ENCODE measurements around the gene RABL6.
A peak's percentile ranks its signal among the peaks of the same experiment; 100 is the strongest.

Gene RABL6

GRCh38 chr9:136853596-136854112 is 45.9 kb downstream of the RABL6 start:
- Histone ChIP-seq H3K27me3 (no peaks in the 10 kb centered on the region), H3K4me1 (peaks cover 0 to 33% (median 14%) of the 10 kb centered on the region in 4 donors), H3K9me3 (no peaks in the 10 kb centered on the region), H3K36me3 (peaks cover 0 to 17% (median 10%) of the 10 kb centered on the region in 3 donors), H3K4me3 (no peak overlapping the region), H3K27ac (no peak overlapping the region)
- no peak for TF ChIP-seq CTCF (IDR thresholded peaks at IDR 0.05)
- peak in 1 of 2 donors; percentile 59 for DNase-seq
- intact Hi-C loops (cut with DNase I; ENCODE audit: low total_unique reads) = no loop called here

- no peaks in the 10 kb centered on the region for H3K9me3 ChIP-seq
- H3K4me1 ChIP-seq = peaks cover 0 to 39% (median 20%) of the 10 kb centered on the region in 4 donors
- DNase-seq = peak in 1 of 2 donors; percentile 68
Measured at GRCh38 chr9:136854113-136854841, 46.5 kb downstream of the RABL6 start.

GRCh38 chr9:136854842-136855460 is 47.2 kb downstream of the RABL6 start:
- no peak overlapping the region for H3K4me3 ChIP-seq
- H3K9me3 ChIP-seq = no peaks in the 10 kb centered on the region
- no peak for TF ChIP-seq CTCF (IDR thresholded peaks at IDR 0.05)
- H3K27me3 ChIP-seq = no peaks in the 10 kb centered on the region
- H3K4me1 ChIP-seq = peaks cover 0 to 42% (median 24%) of the 10 kb centered on the region in 4 donors
- intact Hi-C loops (cut with DNase I; ENCODE audit: low total_unique reads) = no loop called here
- H3K36me3 ChIP-seq = peaks cover 0 to 17% (median 10%) of the 10 kb centered on the region in 3 donors
- H3K27ac ChIP-seq = no peak overlapping the region
- peak in 1 of 2 donors; percentile 63 for DNase-seq

More at GRCh38 chr9:136854113-136854841, 46.5 kb downstream of the RABL6 start:
- Histone ChIP-seq H3K4me3 (no peak overlapping the region), H3K27ac (no peak overlapping the region), H3K36me3 (peaks cover 0 to 17% (median 10%) of the 10 kb centered on the region in 3 donors), H3K27me3 (no peaks in the 10 kb centered on the region)
- intact Hi-C loops (cut with DNase I; ENCODE audit: low total_unique reads) = no loop called here
- TF ChIP-seq CTCF (IDR thresholded peaks at IDR 0.05) = no peak

GRCh38 chr9:136855461-136856078 is 47.8 kb downstream of the RABL6 start:
- no peaks in the 10 kb centered on the region for H3K9me3 ChIP-seq
- H3K4me1 ChIP-seq = peaks cover 0 to 37% (median 20%) of the 10 kb centered on the region in 4 donors
- H3K4me3 ChIP-seq = no peak overlapping the region
- peak in 1 of 2 donors; percentile 63 for DNase-seq
- H3K36me3 ChIP-seq = peaks cover 0 to 19% (median 10%) of the 10 kb centered on the region in 3 donors
- intact Hi-C loops (cut with DNase I; ENCODE audit: low total_unique reads) = no loop called here
- no peak overlapping the region for H3K27ac ChIP-seq
- no peaks in the 10 kb centered on the region for H3K27me3 ChIP-seq
- TF ChIP-seq CTCF (IDR thresholded peaks at IDR 0.05) = no peak

- no peak for TF ChIP-seq CTCF (IDR thresholded peaks at IDR 0.05)
- Histone ChIP-seq H3K4me3 (no peak overlapping the region), H3K9me3 (no peaks in the 10 kb centered on the region), H3K27ac (no peak overlapping the region), H3K27me3 (no peaks in the 10 kb centered on the region), H3K4me1 (peaks cover 0 to 32% (median 18%) of the 10 kb centered on the region in 4 donors), H3K36me3 (peaks cover 0 to 19% (median 9%) of the 10 kb centered on the region in 3 donors)
- intact Hi-C loops (cut with DNase I; ENCODE audit: low total_unique reads) = no loop called here
- DNase-seq = peak; percentile 16 to 62
Measured at GRCh38 chr9:136856079-136856476, 48.3 kb downstream of the RABL6 start.
